Ovary (tissue), 9 donors: ENCODE results near the gene GAREM1. TPM values are rescaled to one million over a fixed set of nuclear protein-coding genes. Genes with fewer than 3 reads are reported as not detected.

Experiments
- DNase-seq, 5 donors: peaks; one replicate each; pipeline ENCODE4 v3.0.0-alpha.2; 2019 to 2020
- H3K27ac ChIP-seq, 2 donors: fragments of 200-600 bp; one replicate each; pipeline versions ENCODE4 v1.5.1 to v1.8.0; 2019 to 2022
- H3K27me3 ChIP-seq: fragments of 200-600 bp; one replicate; pipeline ENCODE4 v1.8.0; 2022
- H3K36me3 ChIP-seq: fragments of 200-600 bp; sonication (generic); one replicate; pipeline ENCODE4 v1.5.1; 2019
- H3K4me1 ChIP-seq: one replicate; pipeline ENCODE4 v1.8.1; 2013; ENCODE audit warnings: mild to moderate bottlenecking, moderate library complexity; ENCODE audit not compliant: insufficient read depth
- H3K4me3 ChIP-seq: fragments of 200-600 bp; sonication (generic); one replicate; pipeline ENCODE4 v1.5.1; 2017
- H3K9me3 ChIP-seq, 2 donors: fragments of 200-600 bp in 1 of 2; sonication (generic) in 1 of 2; one replicate each; pipeline versions ENCODE4 v1.5.1 to v1.8.1; 2013 to 2019; ENCODE audit warnings: mild to moderate bottlenecking in 1 of 2, moderate library complexity in 1 of 2
- CTCF ChIP-seq, 3 donors: fragments of 450-650 bp in 2 of 3; fragments of 200-600 bp in 1 of 3; IDR thresholded peaks; one replicate each; pipeline versions ENCODE4 v1.5.1 to v1.8.0; 2016 to 2022; ENCODE audit warnings: antibody characterized with exemption in 3 of 3, mild to moderate bottlenecking in 1 of 3
- EP300 ChIP-seq: sonication (generic); formaldehyde crosslinking; IDR thresholded peaks from one replicate; pipeline ENCODE4 v1.6.1; 2017; ENCODE audit warnings: antibody characterized with exemption
- POLR2A ChIP-seq: fragments of 450-650 bp; IDR thresholded peaks from one replicate; pipeline ENCODE4 v1.6.1; 2017; ENCODE audit warnings: antibody characterized with exemption, mild to moderate bottlenecking, moderate library complexity
- WGBS, 3 donors: extraction: QIAGEN DNeasy Blood & Tissue Kit in 1 of 3; methylation state at CpG; one replicate each; pipeline versions ENCODE4 v1.1.5 to v1.1.7; 2013 to 2017; 5-methylcytosine and 5-hydroxymethylcytosine counted together
- intact Hi-C, 4 donors: fragments of 100-400 bp; cut with DNase I; formaldehyde crosslinking; loops; one replicate each; pipeline versions ENCODE4 v1.11.0 to v1.15.1; 2022 to 2023
- polyA plus RNA-seq, 2 donors: library from polyadenylated mRNA; stranded (reverse); fragments of 200-250 nt in 1 of 2; fragments of 350-450 nt in 1 of 2; fragmentation: Illumina TruSeq in 1 of 2; extraction: RNeasy Lipid Tissue Mini Kit (QIAGEN cat#74804) in 1 of 2; gene quantifications; one replicate each; pipeline ENCODE4 v1.2.3, GENCODE V29; 2013 to 2014
- total RNA-seq, 7 donors: library from RNA; depleted of rRNA in 2 of 7; stranded (reverse); fragments of >200 nt in 2 of 7; fragmentation: NEBNext Ultra II Directional in 3 of 7; extraction: Animal tissue kit (Norgen Biotek cat#: 25700) in 3 of 7; gene quantifications; one replicate each; pipeline versions ENCODE4 v1.1.0 to v1.2.4, GENCODE V29; 2016 to 2023
- donor health status: DM: no; HTN: no; CAD: no; lungs with moderate emphysema.
- donor health status: DM: no; HTN: no; CAD: no.
- donor health status: Bipolar disorder and iron deficiency.
- donor health status: DM: yes; HTN: yes; CAD: no.
- donor health status: DM: no; HTN: no; CAD: no.
- donor health status: DM: yes; HTN: yes; CAD: no.

The GAREM1 gene
- total and polyA plus RNA-seq, 9 donors: 2.7 to 15.2 (median 7.1) TPM

GRCh38 chr18:32472841-32473240 lies 2.2 kb upstream of the GAREM1 start:
- Histone ChIP-seq H3K27me3 (no peaks in the 10 kb centered on the region), H3K27ac (no peak overlapping the region), H3K4me1 (peaks cover 5% of the 10 kb centered on the region), H3K36me3 (no peaks in the 10 kb centered on the region), H3K4me3 (no peak overlapping the region), H3K9me3 (no peaks in the 10 kb centered on the region)
- intact Hi-C loops: loop anchor here in 3 of 4 donors (5.0 to 10.0 kb wide), 2 partner anchors 188 to 201 kb away; no protein-coding TSS in a partner anchor
- TF ChIP-seq POLR2A (no peak), EP300 (no peak), CTCF (IDR thresholded peaks at IDR 0.05) (no peak)
- 2 to 43% (median 20%) methylated on average over 1 of the region's 1 CpG for WGBS, 3 donors
- DNase-seq: no peak

- 1% methylated on average over 39 to 46 of the region's 47 CpGs; no CpG with 5 or more reads in 1 of the 3 donors for WGBS, 3 donors
- H3K36me3 ChIP-seq: no peaks in the 10 kb centered on the region
- DNase-seq: peak in 1 of 5 donors; percentile 66
- peaks cover 5% of the 10 kb centered on the region for H3K4me1 ChIP-seq
- TF ChIP-seq CTCF (IDR thresholded peaks at IDR 0.05) (no peak), POLR2A (no peak), EP300 (no peak)
- no peaks in the 10 kb centered on the region for H3K9me3 ChIP-seq
- H3K27ac ChIP-seq: peak overlapping the region; percentile 79 to 89
- no peaks in the 10 kb centered on the region for H3K27me3 ChIP-seq
- peak overlapping the region; percentile 91 for H3K4me3 ChIP-seq
- intact Hi-C loops: loop anchor here in 3 of 4 donors (5.0 to 10.0 kb wide), 2 partner anchors 186 to 198 kb away; no protein-coding TSS in a partner anchor
Measured at GRCh38 chr18:32470460-32470713, 295 bp downstream of the GAREM1 start.

- H3K4me3 ChIP-seq: peak overlapping the region; percentile 91
- peaks cover 5% of the 10 kb centered on the region for H3K4me1 ChIP-seq
- H3K27ac ChIP-seq: peak overlapping the region; percentile 79 to 89
- no peaks in the 10 kb centered on the region for H3K36me3 ChIP-seq
- DNase-seq: peak in 3 of 5 donors; percentile 40 to 62 (median 48)
- intact Hi-C loops: loop anchor here (5.0 to 10.0 kb wide), 3 partner anchors 145 to 198 kb away; no protein-coding TSS in a partner anchor
- no peaks in the 10 kb centered on the region for H3K9me3 ChIP-seq
- TF ChIP-seq POLR2A (no peak), CTCF (IDR thresholded peaks at IDR 0.05) (no peak), EP300 (no peak)
- 0 to 1% (median 0%) methylated on average over 30 to 41 of the region's 41 CpGs for WGBS, 3 donors
- no peaks in the 10 kb centered on the region for H3K27me3 ChIP-seq
Measured at GRCh38 chr18:32469691-32470459, 807 bp downstream of the GAREM1 start.

- intact Hi-C loops: loop anchor here in 1 of 4 donors (10.0 kb wide), 2 partner anchors 144 to 184 kb away; no protein-coding TSS in a partner anchor
- WGBS, 3 donors: 16 to 28% (median 19%) methylated on average over 8 of the region's 8 CpGs
- TF ChIP-seq POLR2A (no peak), CTCF (IDR thresholded peaks at IDR 0.05) (peak in 1 of 3 donors; percentile 8)
- Histone ChIP-seq H3K4me3 (peak overlapping the region; percentile 91), H3K4me1 (peaks cover 5% of the 10 kb centered on the region), H3K36me3 (no peaks in the 10 kb centered on the region), H3K27ac (peak overlapping the region in 1 of 2 donors; percentile 39), H3K9me3 (no peaks in the 10 kb centered on the region), H3K27me3 (no peaks in the 10 kb centered on the region)
- peak; percentile 15 to 46 (median 24) for DNase-seq
Measured at GRCh38 chr18:32469190-32469651, 1.5 kb downstream of the GAREM1 start.
